ENCODE data around the gene LYRM4. TPM values are rescaled to one million over a fixed set of nuclear protein-coding genes. Genes with fewer than 3 reads are reported as not detected.

LYRM4 gene
- total RNA-seq, 1 donor from 2014 or later, result 34.4 TPM

DNA sequence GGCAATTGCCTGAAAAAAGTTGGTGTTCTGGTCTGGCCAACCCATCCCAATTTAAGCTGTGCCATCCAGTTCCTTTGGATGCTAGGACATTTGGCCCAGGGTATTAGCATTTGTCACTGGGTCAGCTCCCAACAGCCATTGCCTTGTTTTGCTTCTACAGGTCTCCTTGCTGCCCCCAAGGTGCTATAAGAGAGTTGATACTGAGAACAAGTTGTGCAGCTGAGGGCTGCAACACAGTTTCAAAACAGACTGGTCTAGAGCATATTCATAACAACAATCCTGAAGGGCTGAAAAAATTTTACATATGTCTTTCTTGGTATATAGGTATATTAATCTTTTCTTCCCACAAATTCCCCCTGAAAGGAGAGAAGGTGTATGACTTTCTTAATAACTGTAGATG is 61.0 kb downstream of the LYRM4 start:
- TF ChIP-seq, protein P1, sequence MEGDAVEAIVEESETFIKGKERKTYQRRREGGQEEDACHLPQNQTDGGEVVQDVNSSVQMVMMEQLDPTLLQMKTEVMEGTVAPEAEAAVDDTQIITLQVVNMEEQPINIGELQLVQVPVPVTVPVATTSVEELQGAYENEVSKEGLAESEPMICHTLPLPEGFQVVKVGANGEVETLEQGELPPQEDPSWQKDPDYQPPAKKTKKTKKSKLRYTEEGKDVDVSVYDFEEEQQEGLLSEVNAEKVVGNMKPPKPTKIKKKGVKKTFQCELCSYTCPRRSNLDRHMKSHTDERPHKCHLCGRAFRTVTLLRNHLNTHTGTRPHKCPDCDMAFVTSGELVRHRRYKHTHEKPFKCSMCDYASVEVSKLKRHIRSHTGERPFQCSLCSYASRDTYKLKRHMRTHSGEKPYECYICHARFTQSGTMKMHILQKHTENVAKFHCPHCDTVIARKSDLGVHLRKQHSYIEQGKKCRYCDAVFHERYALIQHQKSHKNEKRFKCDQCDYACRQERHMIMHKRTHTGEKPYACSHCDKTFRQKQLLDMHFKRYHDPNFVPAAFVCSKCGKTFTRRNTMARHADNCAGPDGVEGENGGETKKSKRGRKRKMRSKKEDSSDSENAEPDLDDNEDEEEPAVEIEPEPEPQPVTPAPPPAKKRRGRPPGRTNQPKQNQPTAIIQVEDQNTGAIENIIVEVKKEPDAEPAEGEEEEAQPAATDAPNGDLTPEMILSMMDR (IDR thresholded peaks at IDR 0.05; ENCODE audit: unreplicated experiment), result no peak
- Mint-ChIP-seq H3K27ac (no peak overlapping the region), H3K9me3 (ENCODE audit: low read depth) (no peaks in the 10 kb centered on the region), H3K4me1 (ENCODE audit: low read depth) (no peaks in the 10 kb centered on the region), H3K36me3 (ENCODE audit: insufficient read depth) (no peaks in the 10 kb centered on the region), H3K27me3 (no peaks in the 10 kb centered on the region), H3K4me3 (ENCODE audit: low read depth) (no peak overlapping the region)
- DNase-seq (ENCODE audit: low spot score, unreplicated experiment), result no peak

DNA sequence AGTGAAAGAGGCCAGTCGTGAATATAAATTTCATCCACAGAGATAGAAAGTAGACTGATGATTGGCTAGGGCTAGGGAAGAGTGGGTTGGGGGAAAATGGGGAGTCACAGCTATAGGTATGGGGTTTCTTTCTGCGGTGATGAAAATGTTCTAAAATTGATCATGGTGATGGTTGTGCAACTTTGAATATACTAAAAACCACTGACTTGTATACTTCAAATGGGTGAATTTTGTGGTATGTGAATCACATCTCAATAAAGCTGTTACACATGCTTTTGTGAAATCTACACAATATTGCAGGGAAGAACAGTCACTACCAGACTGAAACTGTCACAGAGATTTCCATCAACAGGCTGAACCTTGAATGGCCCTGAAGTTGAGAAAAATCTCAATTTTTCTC is 61.5 kb downstream of the LYRM4 start:
- TF ChIP-seq, protein P1 (IDR thresholded peaks at IDR 0.05; ENCODE audit: unreplicated experiment), result no peak
- no peak overlapping the region for H3K27ac Mint-ChIP-seq
- H3K4me1 Mint-ChIP-seq (ENCODE audit: low read depth), result no peaks in the 10 kb centered on the region
- no peaks in the 10 kb centered on the region for H3K9me3 Mint-ChIP-seq (ENCODE audit: low read depth)
- DNase-seq (ENCODE audit: low spot score, unreplicated experiment), result no peak
- no peaks in the 10 kb centered on the region for H3K27me3 Mint-ChIP-seq
- H3K4me3 Mint-ChIP-seq (ENCODE audit: low read depth), result no peak overlapping the region
- H3K36me3 Mint-ChIP-seq (ENCODE audit: insufficient read depth), result no peaks in the 10 kb centered on the region

DNA sequence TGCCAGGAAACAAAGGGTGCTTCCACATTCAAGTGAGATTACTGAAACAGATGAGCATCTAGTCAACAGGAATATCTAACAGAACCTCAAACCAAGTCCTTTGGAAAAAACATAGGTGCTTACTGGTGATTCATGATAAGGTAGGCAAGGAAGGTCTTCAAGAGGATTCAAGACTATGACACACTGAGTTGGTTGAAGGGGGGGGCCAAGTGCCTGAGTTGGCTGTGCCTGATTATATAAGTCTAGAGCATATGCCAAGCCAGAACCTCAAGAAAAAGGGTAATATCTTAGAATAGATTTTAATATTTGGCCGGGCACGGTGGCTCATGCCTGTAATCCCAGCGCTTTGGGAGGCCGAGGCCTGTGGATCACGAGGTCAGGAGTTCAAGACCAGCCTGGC is 63.7 kb downstream of the LYRM4 start:
- Mint-ChIP-seq H3K27ac (no peak overlapping the region), H3K4me1 (ENCODE audit: low read depth) (no peaks in the 10 kb centered on the region), H3K4me3 (ENCODE audit: low read depth) (no peak overlapping the region), H3K36me3 (ENCODE audit: insufficient read depth) (no peaks in the 10 kb centered on the region), H3K9me3 (ENCODE audit: low read depth) (no peaks in the 10 kb centered on the region), H3K27me3 (no peaks in the 10 kb centered on the region)
- TF ChIP-seq, protein P1 (IDR thresholded peaks at IDR 0.05; ENCODE audit: unreplicated experiment), result no peak
- DNase-seq (ENCODE audit: low spot score, unreplicated experiment), result no peak

GRCh38 chr6:5192135-5192794 is 68.5 kb downstream of the LYRM4 start:
- Mint-ChIP-seq H3K36me3 (ENCODE audit: insufficient read depth) (no peaks in the 10 kb centered on the region), H3K4me1 (ENCODE audit: low read depth) (peaks cover 9% of the 10 kb centered on the region), H3K4me3 (ENCODE audit: low read depth) (no peak overlapping the region), H3K27me3 (no peaks in the 10 kb centered on the region), H3K27ac (no peak overlapping the region), H3K9me3 (ENCODE audit: low read depth) (no peaks in the 10 kb centered on the region)
- no peak for DNase-seq (ENCODE audit: low spot score, unreplicated experiment)
- TF ChIP-seq, protein P1 (IDR thresholded peaks at IDR 0.05; ENCODE audit: unreplicated experiment), result no peak

DNA sequence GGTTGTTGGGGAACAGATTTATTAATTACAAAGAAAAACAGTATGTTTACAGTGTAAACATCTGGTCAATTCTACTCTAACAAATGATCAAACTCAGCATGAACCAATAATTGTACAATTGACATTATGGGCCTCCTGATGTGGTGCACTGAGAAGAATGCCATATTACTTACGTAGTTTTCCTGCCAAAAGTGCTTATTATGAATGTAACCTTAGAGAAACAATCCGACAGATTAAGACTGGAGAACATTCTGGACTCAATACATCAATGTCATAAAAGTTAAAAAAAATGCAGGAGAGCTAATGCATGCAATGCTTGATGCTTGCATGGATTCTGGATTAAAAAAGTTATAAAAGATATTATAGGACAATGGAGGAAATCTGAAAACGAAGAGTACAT is 69.0 kb downstream of the LYRM4 start:
- H3K9me3 Mint-ChIP-seq (ENCODE audit: low read depth), result no peaks in the 10 kb centered on the region
- no peaks in the 10 kb centered on the region for H3K36me3 Mint-ChIP-seq (ENCODE audit: insufficient read depth)
- DNase-seq (ENCODE audit: low spot score, unreplicated experiment), result no peak
- H3K4me1 Mint-ChIP-seq (ENCODE audit: low read depth), result peaks cover 14% of the 10 kb centered on the region
- H3K4me3 Mint-ChIP-seq (ENCODE audit: low read depth), result no peak overlapping the region
- H3K27me3 Mint-ChIP-seq, result no peaks in the 10 kb centered on the region
- H3K27ac Mint-ChIP-seq, result no peak overlapping the region
- TF ChIP-seq, protein P1 (IDR thresholded peaks at IDR 0.05; ENCODE audit: unreplicated experiment), result no peak
